Measurements from ENCODE around the gene SHISA7.
"Not testable (repeated sequence)": the region's sequence is repeated elsewhere in the genome, so short reads cannot be mapped to it uniquely, and the experiment has no call there.

Gene SHISA7

DNA sequence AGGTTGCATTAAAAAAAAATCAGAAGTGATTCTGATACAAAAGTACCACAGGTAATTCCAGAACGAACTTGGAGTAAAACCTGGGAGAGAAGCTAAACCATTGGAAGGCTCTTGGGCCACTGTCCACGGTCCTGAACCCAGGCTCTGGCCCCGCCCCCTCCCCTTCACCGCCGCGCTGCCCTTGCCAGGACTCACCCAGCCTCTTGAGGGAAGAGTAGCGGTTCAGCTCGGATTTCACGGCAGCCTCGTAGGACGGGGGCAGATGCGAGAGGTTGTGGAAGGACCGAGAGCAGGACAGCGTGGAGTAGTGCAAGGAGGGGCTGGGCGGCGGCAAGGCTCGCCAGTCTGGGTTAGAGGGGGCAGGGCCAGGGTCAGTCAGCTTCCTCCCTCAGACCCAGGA lies 5.7 kb downstream of the SHISA7 start:
- H3K9me3 Mint-ChIP-seq, result no peaks in the 10 kb centered on the region
- H3K27ac Mint-ChIP-seq, result no peak overlapping the region
- H3K4me1 Mint-ChIP-seq (ENCODE audit: low read depth), result peaks cover 34% of the 10 kb centered on the region
- no peak overlapping the region for H3K4me3 Mint-ChIP-seq
- H3K27me3 Mint-ChIP-seq, result peaks cover 60% of the 10 kb centered on the region
- H3K36me3 Mint-ChIP-seq (ENCODE audit: low read depth), result no peaks in the 10 kb centered on the region
- intact Hi-C loops (cut with micrococcal nuclease), result no loop called here

GRCh38 chr19:55436847-55437246 lies 6.3 kb downstream of the SHISA7 start:
- H3K4me3 Mint-ChIP-seq, result no peak overlapping the region
- H3K27me3 Mint-ChIP-seq, result peaks cover 61% of the 10 kb centered on the region

GRCh38 chr19:55435020-55435419 lies 8.1 kb downstream of the SHISA7 start:
- no peak overlapping the region for H3K27ac Mint-ChIP-seq
- peaks cover 60% of the 10 kb centered on the region for H3K27me3 Mint-ChIP-seq
- peaks cover 17% of the 10 kb centered on the region for H3K4me1 Mint-ChIP-seq (ENCODE audit: low read depth)
- no peaks in the 10 kb centered on the region for H3K36me3 Mint-ChIP-seq (ENCODE audit: low read depth)
- no peaks in the 10 kb centered on the region for H3K9me3 Mint-ChIP-seq
- no peak overlapping the region for H3K4me3 Mint-ChIP-seq
- intact Hi-C loops (cut with micrococcal nuclease), result no loop called here

More at GRCh38 chr19:55436847-55437246, 6.3 kb downstream of the SHISA7 start:
- no peak overlapping the region for H3K27ac Mint-ChIP-seq
- no peaks in the 10 kb centered on the region for H3K36me3 Mint-ChIP-seq (ENCODE audit: low read depth)
- peaks cover 33% of the 10 kb centered on the region for H3K4me1 Mint-ChIP-seq (ENCODE audit: low read depth)
- no peaks in the 10 kb centered on the region for H3K9me3 Mint-ChIP-seq
- intact Hi-C loops (cut with micrococcal nuclease), result no loop called here

- Mint-ChIP-seq H3K27me3 (peaks cover 59% of the 10 kb centered on the region), H3K4me1 (ENCODE audit: low read depth) (peaks cover 11% of the 10 kb centered on the region), H3K36me3 (ENCODE audit: low read depth) (no peaks in the 10 kb centered on the region), H3K9me3 (no peaks in the 10 kb centered on the region), H3K4me3 (no peak overlapping the region), H3K27ac (no peak overlapping the region)
- intact Hi-C loops (cut with micrococcal nuclease), result no loop called here
Observed at GRCh38 chr19:55434356-55434919, 8.7 kb downstream of the SHISA7 start.

DNA sequence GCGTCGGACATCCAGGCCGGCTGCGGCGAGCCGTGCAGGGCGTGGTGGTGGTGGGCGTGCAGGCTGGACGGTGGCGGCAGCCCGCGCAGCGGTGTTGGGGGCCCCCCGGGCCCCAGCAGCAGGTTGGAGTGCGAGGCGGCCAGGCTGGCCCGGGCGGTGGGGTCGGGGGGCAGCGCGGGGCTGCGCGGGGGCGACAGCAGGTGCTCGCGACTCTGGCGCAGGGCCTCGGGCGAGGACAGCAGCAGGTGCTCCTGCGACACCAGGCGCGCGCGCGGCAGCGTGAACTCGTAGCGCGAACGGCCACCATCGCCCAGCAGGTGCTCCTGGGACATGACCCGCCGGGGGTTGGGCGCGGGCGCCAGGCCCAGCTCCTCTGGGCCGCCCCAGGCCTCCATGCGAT lies 9.8 kb downstream of the SHISA7 start:
- H3K27me3 Mint-ChIP-seq, result peaks cover 58% of the 10 kb centered on the region

DNA sequence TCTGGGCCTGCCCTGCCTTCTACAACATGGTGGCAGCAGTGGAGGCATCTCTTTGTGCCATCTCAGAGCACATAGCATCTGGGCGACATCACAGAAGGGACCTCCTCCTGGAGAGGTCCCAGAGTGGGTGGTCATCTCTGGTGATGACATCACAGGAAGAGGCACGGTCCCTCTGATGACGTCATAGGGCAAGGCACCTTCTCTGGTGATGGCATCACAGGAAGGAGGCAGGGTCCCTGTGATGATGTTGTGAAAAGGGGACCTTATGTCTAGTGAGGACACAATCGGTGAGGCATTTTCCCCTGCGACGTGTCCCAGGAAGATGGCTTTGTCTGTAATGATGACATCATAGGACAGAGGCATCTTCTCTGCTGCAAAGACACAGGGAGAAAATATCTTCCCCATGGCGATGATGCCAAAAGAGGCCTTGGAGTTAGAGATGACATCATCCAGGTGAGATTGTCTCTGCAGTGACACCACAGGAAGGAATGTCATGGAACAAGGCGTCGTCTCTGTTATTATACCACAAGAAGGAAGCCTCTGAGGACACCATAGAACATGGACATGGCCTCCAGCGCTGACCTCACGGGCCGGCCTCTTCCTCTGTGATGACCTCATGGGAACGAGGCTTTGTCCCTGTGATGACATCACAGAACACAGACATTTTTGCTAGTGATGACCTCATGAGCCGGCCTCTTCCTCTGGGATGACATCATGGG lies 10.7 kb downstream of the SHISA7 start:
- Mint-ChIP-seq H3K36me3 (ENCODE audit: low read depth) (no peaks in the 10 kb centered on the region), H3K9me3 (no peaks in the 10 kb centered on the region), H3K4me3 (no peak overlapping the region), H3K27ac (no peak overlapping the region), H3K27me3 (peaks cover 58% of the 10 kb centered on the region), H3K4me1 (ENCODE audit: low read depth) (peaks cover 2% of the 10 kb centered on the region)
- intact Hi-C loops (cut with micrococcal nuclease), result no loop called here

More for the DNA sequence above, 9.8 kb downstream of the SHISA7 start:
- Mint-ChIP-seq H3K36me3 (ENCODE audit: low read depth) (no peaks in the 10 kb centered on the region), H3K4me1 (ENCODE audit: low read depth) (peaks cover 5% of the 10 kb centered on the region), H3K4me3 (no peak overlapping the region), H3K27ac (no peak overlapping the region), H3K9me3 (no peaks in the 10 kb centered on the region)
- intact Hi-C loops (cut with micrococcal nuclease), result no loop called here

- H3K4me3 Mint-ChIP-seq, result no peak overlapping the region
- no peaks in the 10 kb centered on the region for H3K36me3 Mint-ChIP-seq (ENCODE audit: low read depth)
- intact Hi-C loops (cut with micrococcal nuclease), result no loop called here
- no peaks in the 10 kb centered on the region for H3K4me1 Mint-ChIP-seq (ENCODE audit: low read depth)
- no peak overlapping the region for H3K27ac Mint-ChIP-seq
- peaks cover 54% of the 10 kb centered on the region for H3K27me3 Mint-ChIP-seq
- no peaks in the 10 kb centered on the region for H3K9me3 Mint-ChIP-seq
Observed at GRCh38 chr19:55431183-55431582, 11.9 kb downstream of the SHISA7 start.

GRCh38 chr19:55426042-55426441 lies 17.1 kb downstream of the SHISA7 start:
- no peaks in the 10 kb centered on the region for H3K4me1 Mint-ChIP-seq (ENCODE audit: low read depth)
- intact Hi-C loops (cut with micrococcal nuclease), result no loop called here
- H3K27me3 Mint-ChIP-seq, result peaks cover 61% of the 10 kb centered on the region
- H3K9me3 Mint-ChIP-seq, result no peaks in the 10 kb centered on the region
- no peak overlapping the region for H3K27ac Mint-ChIP-seq
- no peak overlapping the region for H3K4me3 Mint-ChIP-seq
- no peaks in the 10 kb centered on the region for H3K36me3 Mint-ChIP-seq (ENCODE audit: low read depth)

DNA sequence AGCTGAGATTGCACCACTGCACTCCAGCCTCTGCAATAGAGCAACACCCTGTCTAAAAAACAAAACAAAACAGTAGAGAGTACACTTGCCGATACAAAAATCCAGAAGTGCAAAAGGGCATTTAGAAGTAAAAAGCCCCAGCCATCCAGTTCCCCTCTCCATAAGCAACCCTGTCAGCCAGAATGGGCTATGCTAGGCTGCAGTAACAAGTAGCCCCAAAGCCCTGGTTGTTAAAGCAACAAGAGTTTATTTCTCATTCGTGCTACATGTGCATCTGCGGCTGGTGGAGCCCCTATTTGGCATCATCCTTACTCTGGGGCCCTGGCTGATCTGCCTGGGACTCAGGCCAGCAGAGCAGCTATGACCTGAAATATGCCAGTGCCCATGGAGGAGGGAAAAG lies 18.6 kb downstream of the SHISA7 start:
- intact Hi-C loops (cut with micrococcal nuclease), result no loop called here
- H3K4me3 Mint-ChIP-seq, result no peak overlapping the region
- H3K36me3 Mint-ChIP-seq (ENCODE audit: low read depth), result no peaks in the 10 kb centered on the region
- H3K4me1 Mint-ChIP-seq (ENCODE audit: low read depth), result no peaks in the 10 kb centered on the region
- peaks cover 58% of the 10 kb centered on the region for H3K27me3 Mint-ChIP-seq
- no peaks in the 10 kb centered on the region for H3K9me3 Mint-ChIP-seq
- no peak overlapping the region for H3K27ac Mint-ChIP-seq

- Mint-ChIP-seq H3K27me3 (peaks cover 51% of the 10 kb centered on the region), H3K36me3 (ENCODE audit: low read depth) (no peaks in the 10 kb centered on the region), H3K9me3 (no peaks in the 10 kb centered on the region), H3K4me1 (ENCODE audit: low read depth) (peaks cover 3% of the 10 kb centered on the region), H3K4me3 (no peak overlapping the region), H3K27ac (no peak overlapping the region)
- intact Hi-C loops (cut with micrococcal nuclease), result no loop called here
Observed at GRCh38 chr19:55423225-55424005, 19.7 kb downstream of the SHISA7 start.

DNA sequence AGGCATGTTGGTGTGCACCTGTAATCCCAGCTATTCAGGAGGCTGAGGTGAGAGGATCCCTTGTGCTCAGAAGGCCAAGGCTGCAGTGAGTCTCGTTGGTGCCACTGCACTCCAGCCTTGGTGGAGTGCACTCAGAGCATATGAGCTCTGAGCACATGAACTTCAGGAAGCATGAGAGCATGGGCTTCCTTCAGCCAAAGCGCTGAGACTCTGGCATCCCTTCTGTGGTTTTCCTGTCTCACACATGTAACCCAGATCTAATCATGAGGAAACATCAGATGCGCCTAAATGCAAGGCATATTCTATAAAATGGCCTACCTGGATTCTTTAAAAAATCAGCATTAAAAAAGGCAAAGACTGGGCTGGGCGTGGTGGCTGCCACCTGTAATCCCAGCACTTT lies 21.8 kb downstream of the SHISA7 start:
- intact Hi-C loops (cut with micrococcal nuclease); H3K27ac Mint-ChIP-seq; H3K36me3 Mint-ChIP-seq (ENCODE audit: low read depth); H3K9me3 Mint-ChIP-seq; H3K4me3 Mint-ChIP-seq: not testable (repeated sequence)
- peaks cover 14% of the 10 kb centered on the region for H3K4me1 Mint-ChIP-seq (ENCODE audit: low read depth)
- H3K27me3 Mint-ChIP-seq, result peaks cover 37% of the 10 kb centered on the region

DNA sequence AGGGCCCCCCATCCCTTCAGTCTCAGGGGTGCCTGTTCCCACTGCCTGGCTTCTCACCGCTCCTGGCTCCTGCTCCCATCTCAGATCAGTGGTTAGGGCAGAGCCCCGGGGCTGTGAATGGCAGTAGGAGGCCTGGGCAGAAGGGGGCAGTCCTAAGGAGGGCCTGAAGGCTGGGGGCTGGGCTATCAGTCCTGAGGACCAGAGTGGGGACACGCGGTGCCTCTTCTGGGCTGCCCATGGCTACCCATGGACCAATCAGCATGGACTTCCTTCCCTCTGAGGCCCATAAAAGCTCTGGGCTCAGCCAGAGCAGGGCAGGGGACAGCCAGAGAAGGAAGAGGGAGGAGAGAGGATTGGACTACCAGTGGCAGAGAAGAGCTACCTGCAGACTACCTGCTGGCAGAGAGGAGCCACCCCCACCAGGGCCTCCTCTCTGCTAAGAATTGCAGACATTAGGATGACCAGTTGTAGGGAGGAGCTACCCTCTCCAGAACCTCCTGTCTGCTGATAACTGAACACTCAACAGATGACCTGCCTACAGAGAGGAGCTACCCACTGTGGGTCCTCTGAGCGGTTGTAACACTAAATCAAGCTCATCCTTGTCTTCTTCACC lies 23.4 kb downstream of the SHISA7 start:
- intact Hi-C loops (cut with micrococcal nuclease), result loop anchor here (2.0 kb wide), 2 partner anchors 127 to 279 kb away; no protein-coding TSS in a partner anchor
- Mint-ChIP-seq H3K36me3 (ENCODE audit: low read depth) (no peaks in the 10 kb centered on the region), H3K27ac (no peak overlapping the region)

GRCh38 chr19:55419103-55419502 lies 24.0 kb downstream of the SHISA7 start:
- Mint-ChIP-seq H3K36me3 (ENCODE audit: low read depth) (no peaks in the 10 kb centered on the region), H3K4me3 (no peak overlapping the region), H3K27me3 (peaks cover 22% of the 10 kb centered on the region), H3K4me1 (ENCODE audit: low read depth) (peaks cover 14% of the 10 kb centered on the region), H3K9me3 (no peaks in the 10 kb centered on the region), H3K27ac (no peak overlapping the region)
- intact Hi-C loops (cut with micrococcal nuclease), result loop anchor here (2.0 kb wide), 2 partner anchors 126 to 278 kb away; no protein-coding TSS in a partner anchor

More for the DNA sequence above, 23.4 kb downstream of the SHISA7 start:
- Mint-ChIP-seq H3K4me3 (no peak overlapping the region), H3K27me3 (peaks cover 26% of the 10 kb centered on the region), H3K4me1 (ENCODE audit: low read depth) (peaks cover 14% of the 10 kb centered on the region), H3K9me3 (no peaks in the 10 kb centered on the region)

GRCh38 chr19:55418185-55418584 lies 24.9 kb downstream of the SHISA7 start:
- peak overlapping the region; percentile 23 for H3K4me3 Mint-ChIP-seq
- no peaks in the 10 kb centered on the region for H3K36me3 Mint-ChIP-seq (ENCODE audit: low read depth)
- intact Hi-C loops (cut with micrococcal nuclease), result loop anchor here (2.0 kb wide), 2 partner anchors 125 to 277 kb away; no protein-coding TSS in a partner anchor
- no peaks in the 10 kb centered on the region for H3K9me3 Mint-ChIP-seq
- peaks cover 17% of the 10 kb centered on the region for H3K27me3 Mint-ChIP-seq
- H3K4me1 Mint-ChIP-seq (ENCODE audit: low read depth), result peaks cover 14% of the 10 kb centered on the region
- H3K27ac Mint-ChIP-seq, result peak overlapping the region; percentile 75
